ENCODE data around the gene CCSER1. TPM values are rescaled to one million over a fixed set of nuclear protein-coding genes. Genes with fewer than 3 reads are reported as not detected.

CCSER1 gene
- polyA plus RNA-seq, 12 donors: 0.17 to 1.9 (median 0.65) TPM; not detected in 2

DNA sequence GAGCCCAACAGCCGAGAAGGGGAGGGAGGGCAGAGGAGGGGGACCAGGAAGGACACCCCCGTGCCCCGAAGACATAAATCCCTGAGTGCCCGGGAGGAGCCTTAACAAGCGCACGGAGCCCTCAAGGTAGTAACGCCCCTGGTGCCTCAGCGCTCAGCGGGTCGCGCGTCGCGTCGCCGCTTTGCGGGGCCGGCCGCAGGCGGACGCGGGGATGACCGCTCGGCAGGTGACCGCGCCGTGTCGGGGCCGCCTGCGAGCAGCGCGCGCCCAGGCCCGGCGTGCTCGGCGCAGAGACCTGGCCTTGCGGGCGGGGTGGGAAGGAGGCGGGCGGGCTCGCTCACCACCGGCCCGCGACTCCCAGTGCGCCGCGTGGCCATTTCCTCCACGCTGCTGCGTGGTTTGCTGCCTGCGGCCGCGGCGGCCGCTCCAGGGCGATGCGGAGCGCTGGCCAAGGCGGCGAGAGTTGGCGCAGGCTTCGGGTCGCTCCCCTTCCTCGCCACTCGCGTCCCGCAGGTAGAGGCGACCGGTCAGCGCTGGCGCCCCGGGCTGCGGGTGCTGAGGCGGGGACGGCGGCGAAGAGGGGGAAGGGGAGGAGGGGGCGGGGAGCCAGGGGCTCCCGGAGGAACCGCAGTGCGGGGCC is 632 bp downstream of the CCSER1 start:
- DNase-seq: no peak

DNA sequence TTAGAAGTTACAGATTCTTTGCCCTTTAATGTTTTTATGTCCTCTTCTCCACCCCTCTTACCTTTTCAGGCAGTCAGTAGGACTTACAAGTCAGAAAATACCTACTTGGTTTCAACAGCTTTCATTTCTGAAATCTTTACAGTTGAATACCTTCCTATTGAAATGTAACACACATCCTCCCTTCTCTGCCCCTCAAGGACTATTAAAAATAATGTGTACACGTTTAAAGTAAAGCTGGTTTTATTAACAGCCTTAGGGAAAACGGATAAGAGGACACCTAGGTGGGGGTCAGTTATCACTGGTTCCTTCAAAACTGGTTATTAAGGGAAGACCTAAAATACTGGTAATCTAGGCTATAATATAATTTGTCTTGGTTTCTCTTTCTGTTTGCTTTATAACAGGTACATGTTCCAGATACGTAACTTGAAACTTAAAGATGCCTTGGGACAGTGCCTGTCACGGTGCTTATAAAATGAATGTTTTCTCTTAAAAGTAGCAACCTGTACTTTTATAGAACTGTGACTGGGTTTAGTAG is 1.8 kb downstream of the CCSER1 start:
- no peak for DNase-seq

DNA sequence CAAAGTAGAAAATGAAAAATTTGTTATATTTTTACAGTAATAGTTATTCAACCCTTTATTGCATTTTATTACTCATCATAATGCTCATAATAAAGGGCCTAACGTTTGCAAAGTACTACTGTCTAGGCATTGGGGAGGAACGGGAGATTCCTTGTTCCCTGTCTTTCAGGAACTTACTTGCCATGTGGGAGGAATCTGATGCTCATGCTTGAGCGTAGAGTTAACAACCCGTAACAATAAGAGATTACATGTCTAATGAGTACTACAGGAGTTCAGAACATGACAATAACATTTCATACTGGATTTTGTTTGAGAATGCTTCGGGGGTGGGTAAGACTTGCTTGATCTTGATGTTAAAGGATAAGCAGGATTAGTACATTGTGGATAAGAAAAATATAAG is 2.9 kb downstream of the CCSER1 start:
- DNase-seq: no peak

DNA sequence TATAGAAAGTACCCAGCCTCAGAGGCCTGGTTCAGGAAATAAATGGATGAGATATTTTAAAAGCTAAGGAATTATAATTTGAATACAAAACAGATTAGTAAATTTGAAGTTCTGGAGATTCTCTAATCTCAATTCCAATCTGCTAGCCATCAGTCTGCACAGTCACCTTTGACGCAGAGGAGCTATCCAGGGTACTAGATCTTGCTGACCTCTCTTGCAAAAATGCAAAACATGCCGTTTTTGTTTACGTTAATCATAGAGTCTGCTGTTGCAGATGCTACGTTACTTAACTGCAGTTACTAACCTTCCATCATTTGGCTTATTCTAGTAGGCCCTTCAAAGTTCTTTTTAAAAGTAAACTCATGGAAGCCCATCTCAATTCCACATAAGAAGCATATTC is 10.4 kb downstream of the CCSER1 start:
- peak; percentile 4 for DNase-seq

GRCh38 chr4:90142081-90142480 is 14.9 kb downstream of the CCSER1 start:
- no peak for DNase-seq

DNA sequence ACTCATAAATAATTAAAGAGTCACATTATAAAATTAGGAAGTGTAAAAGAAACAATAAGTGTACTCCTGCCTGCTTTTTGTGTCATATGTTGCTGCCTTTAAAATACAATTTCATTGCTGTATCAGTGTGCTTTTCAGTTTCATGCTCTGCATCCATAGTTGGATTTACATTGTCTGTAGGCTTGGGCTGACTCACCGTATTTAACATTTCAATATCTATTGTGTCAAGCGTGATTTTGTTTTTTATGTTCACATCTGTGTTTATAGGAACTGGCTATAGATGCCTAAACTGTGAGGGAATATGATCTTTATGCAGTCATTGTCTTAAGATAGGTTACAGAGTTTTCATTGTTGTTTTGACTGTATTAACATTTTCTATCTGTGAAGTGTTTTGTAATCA is 18.1 kb downstream of the CCSER1 start:
- DNase-seq: no peak

- DNase-seq: no peak
These were observed 19.1 kb downstream of the CCSER1 start for GRCh38 chr4:90146306-90146705.

GRCh38 chr4:90148574-90149148 is 21.5 kb downstream of the CCSER1 start:
- DNase-seq: no peak

DNA sequence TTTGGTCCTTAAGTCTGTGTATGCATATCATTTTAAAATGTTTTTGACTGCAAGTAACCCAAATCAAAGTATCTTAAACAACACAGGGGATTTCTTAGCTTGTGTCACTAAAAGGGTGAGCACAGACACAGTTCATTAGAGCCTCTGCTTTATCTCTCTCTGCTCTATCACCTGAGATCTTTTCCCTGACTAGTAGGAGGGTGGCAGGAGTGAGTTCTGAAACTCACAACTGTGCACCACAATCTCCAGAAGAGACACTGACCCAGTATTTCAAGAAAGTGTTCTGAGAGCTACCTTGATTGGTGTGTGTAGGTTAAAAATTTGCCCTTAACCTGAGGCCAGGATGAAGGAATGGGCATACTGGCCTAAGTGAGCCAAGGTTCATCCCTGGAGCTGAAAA is 24.8 kb downstream of the CCSER1 start:
- no peak for DNase-seq

GRCh38 chr4:90159193-90159592 is 32.0 kb downstream of the CCSER1 start:
- no peak for DNase-seq

- DNase-seq: no peak
These were observed 32.9 kb downstream of the CCSER1 start for GRCh38 chr4:90160044-90160443.

- no peak for DNase-seq
These were observed 35.4 kb downstream of the CCSER1 start for GRCh38 chr4:90162566-90162965.

- DNase-seq: no peak
These were observed 36.7 kb downstream of the CCSER1 start for GRCh38 chr4:90163872-90164271.

- DNase-seq: no peak
These were observed 38.7 kb downstream of the CCSER1 start for GRCh38 chr4:90165883-90166282.

GRCh38 chr4:90171491-90171890 is 44.3 kb downstream of the CCSER1 start:
- no peak for DNase-seq

DNA sequence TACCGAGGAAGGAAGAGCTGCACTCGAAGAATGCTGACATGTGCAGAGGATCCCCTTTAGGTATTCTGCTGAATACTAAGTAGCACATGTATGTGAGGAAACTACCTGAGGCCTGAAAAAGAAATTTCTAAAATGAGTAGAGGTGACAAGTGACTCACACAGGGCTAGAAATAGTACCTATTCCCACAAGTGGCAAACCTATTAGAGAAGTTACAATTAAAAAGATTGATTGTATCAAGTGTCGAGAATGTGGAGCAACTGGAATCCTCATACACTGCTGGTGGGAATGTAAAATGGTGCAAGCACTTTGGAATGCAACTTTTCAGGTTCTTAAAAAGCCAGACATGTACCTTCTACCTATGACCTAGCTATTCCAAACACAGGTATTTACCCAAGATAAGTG is 47.4 kb downstream of the CCSER1 start:
- DNase-seq: no peak

DNA sequence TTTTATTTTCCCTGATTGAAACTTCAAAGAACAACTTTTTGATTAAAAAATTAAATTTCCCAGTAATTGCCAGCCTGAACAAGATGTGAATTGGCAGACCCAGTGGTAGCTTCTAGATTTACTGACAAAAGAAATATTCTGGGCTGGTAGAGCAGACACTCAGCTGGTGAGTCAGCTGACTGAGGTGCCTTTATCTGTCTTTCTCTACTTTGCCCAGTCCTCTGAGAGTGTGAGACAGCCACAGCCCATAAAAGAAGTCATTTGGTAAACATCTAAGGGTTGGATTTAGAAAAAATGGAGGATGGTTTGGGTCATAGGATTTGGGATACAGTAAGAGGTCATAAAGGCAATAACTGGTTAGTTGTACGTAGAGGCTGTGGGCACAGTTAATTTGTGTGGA is 54.5 kb downstream of the CCSER1 start:
- DNase-seq: no peak

GRCh38 chr4:90183254-90183653 is 56.1 kb downstream of the CCSER1 start:
- no peak for DNase-seq

DNA sequence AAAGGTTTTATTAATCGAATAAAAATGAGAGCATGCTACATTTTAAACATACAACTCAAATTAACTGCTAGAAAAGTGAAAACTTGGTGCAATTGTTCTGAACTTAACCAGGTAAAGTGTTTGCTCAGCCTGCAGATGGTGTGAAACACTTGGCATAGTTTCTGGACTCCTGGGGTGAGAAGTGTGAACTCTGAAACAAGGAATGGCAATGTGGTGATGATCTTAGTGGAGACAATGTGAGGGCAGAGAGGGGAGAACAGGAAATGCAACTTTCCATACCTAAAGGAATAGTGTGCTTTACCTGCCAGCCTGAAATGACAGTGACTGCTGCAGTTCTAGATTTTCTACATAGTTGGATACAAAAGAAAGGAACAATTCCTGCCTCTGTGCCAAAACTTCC is 57.4 kb downstream of the CCSER1 start:
- DNase-seq: no peak

GRCh38 chr4:90185416-90185815 is 58.2 kb downstream of the CCSER1 start:
- no peak for DNase-seq

DNA sequence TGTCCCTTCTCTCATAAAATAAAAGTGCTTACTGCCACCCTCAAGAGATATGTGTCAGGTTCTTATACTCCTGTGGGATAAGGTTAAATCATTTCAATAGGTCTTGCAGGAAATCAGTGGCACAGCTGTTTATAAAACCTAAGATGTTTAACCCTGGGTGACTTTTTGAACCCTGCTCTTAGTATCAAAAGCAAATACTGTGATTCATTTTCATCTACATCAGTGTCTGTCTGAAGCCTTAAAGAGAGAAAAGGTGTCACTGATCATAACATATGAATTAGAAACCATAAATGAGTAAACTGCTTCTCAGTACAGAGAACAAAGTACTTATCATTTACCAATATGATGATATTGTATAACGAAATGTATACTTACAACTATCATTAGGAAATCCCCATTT is 59.0 kb downstream of the CCSER1 start:
- DNase-seq: no peak

GRCh38 chr4:90187148-90187884 is 60.1 kb downstream of the CCSER1 start:
- no peak for DNase-seq

DNA sequence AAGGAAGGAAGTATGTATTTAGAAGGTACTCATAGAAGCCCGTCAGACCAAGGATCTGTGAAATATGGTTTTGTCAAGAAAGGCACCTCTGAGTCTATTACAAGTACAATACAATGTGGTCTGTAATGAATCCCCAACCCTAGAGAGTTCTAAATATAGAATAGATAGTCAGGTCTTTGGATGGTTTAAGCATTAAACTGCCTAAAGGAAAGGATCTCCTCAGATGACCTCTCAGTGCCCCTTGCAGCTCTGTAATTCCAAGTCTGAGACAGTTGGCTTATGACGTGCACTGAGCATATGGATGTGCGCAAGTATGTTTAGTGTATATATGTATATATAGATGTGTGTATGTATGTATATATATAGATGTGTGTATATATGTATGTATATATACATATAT is 62.0 kb downstream of the CCSER1 start:
- no peak for DNase-seq
